GM12891 (cell line): ENCODE data around the gene ZFYVE21.

Source experiments
- PAX5 ChIP-seq: IDR thresholded peaks from 2 replicates; pipeline ENCODE4 v1.6.1; 2011; ENCODE audit warnings: low read length, moderate library complexity, mild to moderate bottlenecking; ENCODE audit not compliant: insufficient read depth, severe bottlenecking
- POLR2A ChIP-seq: IDR thresholded peaks from 2 replicates; pipeline ENCODE4 v1.6.1; 2011; ENCODE audit warnings: low read depth, low read length, control low read depth
- POLR2AphosphoS5 ChIP-seq: IDR thresholded peaks from 2 replicates; pipeline ENCODE4 v1.6.1; 2011; ENCODE audit warnings: low read depth, low read length, control low read depth
- SPI1 ChIP-seq: IDR thresholded peaks from 2 replicates; pipeline ENCODE4 v1.6.1; 2011; ENCODE audit warnings: low read depth, low read length, control low read depth
- TAF1 ChIP-seq: IDR thresholded peaks from 2 replicates; pipeline ENCODE4 v1.6.1; 2011; ENCODE audit warnings: low read depth, low read length, control low read depth

DNA sequence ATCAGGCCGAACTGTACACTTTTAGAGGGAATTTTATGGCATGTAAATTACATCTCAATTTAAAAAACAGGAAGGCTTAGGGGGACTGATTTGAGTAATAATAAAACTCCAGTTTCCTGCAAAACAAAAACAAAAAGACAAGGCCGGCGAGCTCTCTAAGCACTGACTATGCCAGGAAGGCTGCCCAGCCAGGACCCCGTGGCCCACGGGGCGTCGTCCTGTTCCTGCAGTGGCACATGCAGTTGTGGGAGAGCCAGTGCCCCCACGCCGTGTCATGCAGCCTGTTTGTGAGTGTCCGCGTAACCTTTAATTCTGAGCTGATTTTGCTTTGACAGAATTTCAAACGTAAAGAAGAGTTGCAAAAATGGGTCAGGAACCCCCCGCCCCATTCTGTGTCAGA is 10.9 kb upstream of the ZFYVE21 start:
- TF ChIP-seq POLR2A (no peak), POLR2AphosphoS5 (no peak), SPI1 (no peak), TAF1 (no peak), PAX5 (no peak)
